IMR-90 (cell line): ENCODE data around the gene PSKH1.

Experiments used
- BHLHE40 ChIP-seq: fragments of 150-350 bp; IDR thresholded peaks from 2 replicates; pipeline ENCODE4 v1.6.1; 2016; ENCODE audit warnings: mild to moderate bottlenecking, low read depth, low read length
- CHD1 ChIP-seq: IDR thresholded peaks from 2 replicates; pipeline ENCODE4 v1.6.1; 2012; ENCODE audit warnings: low read depth, low read length, improper control_type of control experiment
- CTCF ChIP-seq: conservative IDR thresholded peaks from 2 replicates; pipeline ENCODE4 v1.5.1; 2012; ENCODE audit warnings: mild to moderate bottlenecking, low read depth, low read length, improper control_type of control experiment
- FOS ChIP-seq: fragments of 150-350 bp; IDR thresholded peaks from 2 replicates; pipeline ENCODE4 v1.6.1; 2016; ENCODE audit warnings: low read depth, low read length
- MAFK ChIP-seq: IDR thresholded peaks from 2 replicates; pipeline ENCODE4 v1.6.1; 2012; ENCODE audit warnings: low read depth, low read length, improper control_type of control experiment
- MXI1 ChIP-seq: IDR thresholded peaks from 2 replicates; pipeline ENCODE4 v1.6.1; 2012; ENCODE audit warnings: low read depth, mild to moderate bottlenecking, low read length, moderate library complexity, borderline replicate concordance
- POLR2A ChIP-seq: IDR thresholded peaks from 2 replicates; pipeline ENCODE4 v1.6.1; 2012; ENCODE audit warnings: mild to moderate bottlenecking, low read depth, low read length
- RAD21 ChIP-seq: IDR thresholded peaks from 2 replicates; pipeline ENCODE4 v1.6.1; 2012; ENCODE audit warnings: low read length, improper control_type of control experiment
- RFX5 ChIP-seq: IDR thresholded peaks from 2 replicates; pipeline ENCODE4 v1.8.0; 2012; ENCODE audit warnings: low read depth, mild to moderate bottlenecking, low read length, moderate library complexity
- SMC3 ChIP-seq: fragments of 150-350 bp; IDR thresholded peaks from 2 replicates; pipeline ENCODE4 v1.6.1; 2016; ENCODE audit warnings: low read depth, mild to moderate bottlenecking, antibody characterized with exemption, low read length, moderate library complexity
- USF2 ChIP-seq: fragments of 150-350 bp; IDR thresholded peaks from 2 replicates; pipeline ENCODE4 v1.6.1; 2017; ENCODE audit warnings: mild to moderate bottlenecking, antibody characterized with exemption, low read length, low read depth

GRCh38 chr16:67917140-67917851 is 24.2 kb downstream of the PSKH1 start:
- TF ChIP-seq BHLHE40 (no peak), MAFK (no peak), SMC3 (no peak), USF2 (no peak), CTCF (no peak), POLR2A (no peak), FOS (no peak), MXI1 (no peak), RAD21 (no peak), RFX5 (no peak), CHD1 (no peak)
